HG03439 (cell line): ENCODE results near the gene ST6GALNAC6.
"Not testable (repeated sequence)": the region's sequence is repeated elsewhere in the genome, so short reads cannot be mapped to it uniquely, and the experiment has no call there.

Experiments
- ATAC-seq: cut with Tn5 transposase; IDR thresholded peaks from one replicate; pipeline ENCODE4 v1.9.1; 2021; ENCODE audit warnings: mild to moderate bottlenecking, moderate library complexity; ENCODE audit not compliant: unreplicated experiment

ST6GALNAC6 gene

DNA sequence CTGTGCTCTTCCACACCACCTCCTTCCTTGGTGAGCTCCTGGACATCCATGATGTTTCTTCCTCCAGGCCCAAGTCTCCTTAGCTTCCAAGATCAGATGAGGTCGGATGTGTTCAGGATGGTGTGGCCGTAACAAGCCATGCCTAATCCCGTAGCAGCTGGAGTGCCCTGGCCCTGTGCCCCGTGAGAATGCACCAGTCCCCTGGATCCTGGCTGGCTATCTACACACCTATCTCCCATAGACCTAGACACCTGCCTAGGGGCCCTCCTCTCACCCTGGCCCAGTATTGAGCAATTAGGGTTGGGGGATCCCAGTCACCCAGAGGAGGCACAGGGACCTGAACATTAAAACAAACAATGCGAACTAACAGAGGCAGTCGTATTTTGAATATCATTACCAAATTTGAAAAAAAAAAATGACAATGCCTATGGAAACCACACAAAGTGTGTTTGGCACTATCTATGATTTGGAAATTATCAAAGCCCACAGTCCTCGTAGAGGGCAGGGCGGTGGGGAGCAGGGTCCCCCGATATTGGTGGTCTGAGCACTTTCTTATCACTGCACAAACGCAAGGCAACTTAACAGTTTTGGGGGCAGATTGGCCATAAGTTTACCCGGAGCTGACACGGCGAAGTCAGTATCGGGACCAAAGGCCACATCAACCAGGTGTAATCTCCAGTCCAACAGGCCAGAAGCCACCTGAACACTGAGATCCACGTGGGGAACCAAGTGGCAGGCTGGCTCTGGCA is 58.1 kb downstream of the ST6GALNAC6 start:
- no peak for ATAC-seq

DNA sequence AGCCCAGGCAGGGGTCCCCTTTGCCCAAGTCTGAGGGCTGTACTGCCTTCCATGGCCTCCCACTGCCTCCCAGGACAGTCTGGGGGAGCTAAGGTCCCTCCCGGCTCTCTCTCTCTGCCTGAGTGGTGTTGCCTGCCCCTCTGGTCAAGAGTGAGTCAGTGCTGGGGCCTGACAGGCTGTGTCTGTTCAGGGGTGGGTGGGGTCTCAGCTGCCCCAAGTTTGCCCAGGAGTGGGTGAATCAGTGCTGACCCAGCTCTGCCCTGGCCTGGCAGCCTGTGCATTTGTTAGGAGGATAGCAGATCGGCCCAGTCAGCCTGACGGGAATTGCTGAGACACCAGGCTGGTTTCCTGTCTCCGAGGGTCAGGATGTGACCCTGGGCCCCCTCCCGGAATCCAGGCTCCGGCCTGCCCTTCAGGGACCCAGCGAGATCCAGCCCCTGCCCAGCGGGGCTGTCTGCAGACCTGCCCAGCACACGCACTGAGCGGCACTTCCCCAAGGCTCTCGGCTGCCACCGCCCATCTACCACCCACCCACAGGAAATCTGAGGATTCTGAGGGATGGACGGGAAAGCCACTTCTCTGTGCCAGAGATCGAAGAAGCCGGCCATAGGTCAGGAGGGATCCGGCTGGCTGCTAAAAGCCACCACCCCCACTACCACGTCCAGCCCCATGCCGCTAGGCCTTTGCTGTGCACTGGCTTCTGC is 60.9 kb downstream of the ST6GALNAC6 start:
- ATAC-seq, result no peak

DNA sequence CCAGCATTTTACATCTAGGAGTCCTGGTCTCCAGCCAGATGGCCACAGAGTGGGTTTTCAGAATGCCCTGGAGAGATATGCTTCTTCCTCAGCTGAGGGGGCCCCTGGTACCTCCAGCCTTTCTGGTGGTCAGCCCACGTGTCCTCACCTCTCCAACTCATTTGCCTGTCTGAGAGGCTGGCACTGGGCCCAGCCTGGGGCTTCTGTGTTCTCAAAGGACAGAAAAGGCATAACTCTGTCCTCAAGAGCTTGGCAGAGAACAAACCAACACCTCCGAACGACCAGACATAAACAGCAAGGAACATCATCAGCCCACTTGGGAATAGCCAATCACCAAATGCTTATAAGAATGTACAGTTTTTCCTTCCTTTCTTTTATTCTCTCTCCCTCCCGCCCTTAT is 62.1 kb downstream of the ST6GALNAC6 start:
- no peak for ATAC-seq

DNA sequence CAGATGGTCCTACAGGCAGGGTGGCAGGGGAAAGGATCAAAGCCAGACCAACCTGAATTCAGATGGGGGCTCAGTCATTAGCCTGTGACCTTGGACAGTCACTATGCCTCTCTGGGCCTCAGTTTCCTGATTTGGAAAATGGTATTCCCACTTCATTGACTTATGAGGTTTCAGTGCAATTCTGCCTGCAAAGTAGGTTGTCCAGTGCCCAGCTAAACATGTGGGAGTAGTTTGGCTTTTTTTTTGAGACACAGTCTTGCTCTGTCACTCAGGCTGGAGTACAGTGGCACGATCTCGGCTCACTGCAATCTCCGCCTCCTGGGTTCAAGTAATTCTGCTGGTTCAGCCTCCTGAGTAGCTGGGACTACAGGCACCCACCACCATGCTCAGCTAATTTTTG is 62.8 kb downstream of the ST6GALNAC6 start:
- ATAC-seq, result not testable (repeated sequence)

DNA sequence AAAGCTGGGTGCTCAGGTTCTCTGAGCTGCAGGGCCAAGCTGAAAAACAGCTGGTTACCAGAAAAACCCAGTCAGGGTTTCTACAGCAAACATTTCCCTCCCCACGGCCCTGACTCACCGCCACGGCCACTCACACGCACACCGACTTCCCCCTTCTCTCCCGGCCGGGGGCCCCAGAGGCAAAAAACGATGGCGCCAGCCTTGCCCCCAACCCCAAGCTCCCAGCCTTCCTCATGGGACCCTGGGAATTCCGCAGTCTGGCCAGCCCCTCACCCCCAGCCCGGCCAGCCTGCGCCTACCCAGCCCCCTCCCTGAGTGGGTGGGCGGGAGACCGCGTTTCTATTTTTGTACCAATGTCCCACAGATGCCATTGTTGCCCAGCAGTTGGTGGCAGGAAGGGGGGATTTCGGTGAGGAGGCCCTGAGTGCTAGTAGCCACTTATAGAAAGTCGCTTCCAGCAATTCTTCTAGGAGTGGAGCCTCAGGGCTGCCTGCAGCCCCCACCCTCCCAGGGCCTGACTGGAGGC is 63.3 kb downstream of the ST6GALNAC6 start:
- ATAC-seq, result no peak
